Activated CD8-positive, alpha-beta memory T cell treated with anti-CD3 and anti-CD28 coated beads for 48 hours (primary cell): ENCODE data around the gene LILRB2.
"Not testable (repeated sequence)": the region's sequence is repeated elsewhere in the genome, so short reads cannot be mapped to it uniquely, and the experiment has no call there.

ENCODE experiments used
- DNase-seq, 3 experiments: peaks; one replicate each; pipeline ENCODE4 v3.0.0-alpha.2; 2020; ENCODE audit warnings: low read depth in 2 of 3, low spot score in 2 of 3

LILRB2 gene

DNA sequence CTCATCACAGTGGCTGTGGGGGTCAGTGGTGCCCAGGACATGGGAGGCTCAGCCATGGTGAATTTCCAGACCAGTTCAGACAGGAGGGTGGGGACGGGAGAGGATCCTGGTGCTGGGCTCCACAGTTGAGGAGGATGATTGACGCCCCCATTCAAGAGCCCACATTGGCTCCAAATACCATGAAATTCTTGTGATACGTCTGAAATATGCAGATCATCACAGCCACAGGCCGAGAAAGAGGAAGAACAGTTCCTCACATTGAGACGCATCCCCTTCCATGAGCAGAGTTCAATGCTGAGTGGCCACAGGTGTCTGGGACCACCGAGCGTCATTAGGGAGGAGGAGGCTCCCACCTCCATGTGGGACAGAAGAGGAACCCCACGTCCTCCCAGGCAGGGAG is 37.1 kb downstream of the LILRB2 start:
- DNase-seq, result not testable (repeated sequence)

GRCh38 chr19:54242646-54243045 is 38.3 kb downstream of the LILRB2 start, which contains the start of gene LILRA6:
TSS of gene LILRA6 (minus strand) at chr19:54242790.
- DNase-seq, result not testable (repeated sequence)

GRCh38 chr19:54242234-54242633 is 38.7 kb downstream of the LILRB2 start:
- DNase-seq, result not testable (repeated sequence)

GRCh38 chr19:54240372-54241336 is 40.3 kb downstream of the LILRB2 start:
- not testable (repeated sequence) for DNase-seq

DNA sequence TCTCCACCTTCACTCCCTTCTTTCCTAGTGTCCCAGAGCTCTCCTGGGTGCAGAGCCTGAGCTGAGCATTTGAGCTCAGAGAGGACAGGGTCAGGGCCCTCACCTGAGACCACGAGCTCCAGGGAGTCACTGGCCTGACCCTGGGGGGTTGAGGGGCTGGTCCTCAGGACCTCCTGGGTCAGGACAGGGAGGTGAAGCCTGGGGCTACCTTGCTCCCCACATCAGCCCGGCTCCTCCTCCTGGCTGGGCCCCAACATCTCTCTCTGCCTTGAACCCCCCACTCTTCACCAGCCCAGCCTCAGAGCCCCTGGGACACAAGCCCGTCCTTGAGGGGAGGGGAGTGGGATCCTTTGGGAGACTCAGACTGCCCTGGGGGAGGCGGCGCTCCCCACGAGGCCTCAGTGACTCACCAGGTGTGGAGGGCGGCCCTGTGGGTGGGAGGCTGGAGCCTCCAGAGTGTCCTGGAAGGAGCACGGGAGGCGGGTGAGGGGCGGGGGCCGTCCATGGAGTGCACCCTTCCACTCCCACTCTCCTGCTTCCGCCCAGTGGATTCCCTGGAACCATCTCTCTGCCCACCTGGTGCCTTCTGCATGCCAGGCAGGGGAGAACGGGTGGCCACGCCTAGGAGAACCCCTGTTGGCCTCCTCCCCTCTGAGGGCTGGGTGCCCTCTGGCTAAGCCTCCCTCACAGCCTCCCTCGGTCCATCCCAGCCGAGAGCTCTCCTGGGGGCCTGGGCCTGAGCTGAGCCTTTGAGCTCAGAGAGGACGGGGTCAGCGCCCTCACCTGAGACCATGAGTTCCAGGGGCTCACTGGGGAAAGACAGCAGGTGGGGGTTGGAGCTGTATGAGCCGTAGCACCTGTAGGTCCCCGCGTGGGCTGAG is 41.2 kb downstream of the LILRB2 start:
- DNase-seq, result not testable (repeated sequence)

- DNase-seq, result no peak
Measured at GRCh38 chr19:54233941-54234340, 47.0 kb downstream of the LILRB2 start.

DNA sequence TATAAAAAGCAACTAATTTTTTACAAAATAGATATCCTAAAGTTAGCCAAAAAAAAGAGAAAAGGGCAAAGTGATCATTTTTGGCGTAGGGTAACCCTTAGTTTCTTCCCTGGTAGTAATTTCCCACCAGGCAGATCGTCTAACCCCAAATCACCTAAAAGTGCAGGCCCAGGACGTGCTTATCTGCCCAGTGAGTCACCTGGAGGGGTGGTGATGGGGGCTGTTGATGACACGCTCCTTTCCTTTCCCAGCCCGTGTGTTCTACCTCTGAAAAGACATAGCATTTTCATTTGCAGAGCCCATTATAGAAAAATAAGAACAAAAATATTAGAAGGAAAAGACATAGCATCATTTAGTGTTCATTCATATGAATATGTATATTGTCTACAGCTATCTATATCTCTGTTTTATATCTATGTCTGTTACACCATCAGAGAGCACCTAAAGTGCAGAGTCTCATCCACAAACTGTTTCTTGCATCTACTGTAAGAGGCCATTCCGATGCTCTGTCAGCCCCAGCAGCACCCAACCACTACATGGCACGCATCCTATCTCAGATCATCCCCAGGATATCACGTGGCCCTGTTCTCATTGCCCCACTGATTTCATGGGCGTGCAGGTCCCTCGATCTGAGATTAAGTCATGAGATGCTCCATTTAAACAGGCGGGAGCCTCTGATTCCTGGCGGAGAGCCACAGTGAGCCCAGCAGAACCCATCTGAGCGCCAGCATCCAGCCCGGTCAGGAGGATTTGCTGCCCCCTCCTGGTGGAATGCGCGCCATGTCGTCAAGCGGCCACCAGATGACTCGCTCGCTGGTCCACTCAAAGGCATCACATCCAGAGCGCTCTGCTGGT is 49.6 kb downstream of the LILRB2 start:
- DNase-seq, result peak; percentile 52 to 88 (median 75)

- DNase-seq, result no peak
Measured at GRCh38 chr19:54230031-54230430, 50.9 kb downstream of the LILRB2 start.

GRCh38 chr19:54229146-54229545 is 51.8 kb downstream of the LILRB2 start:
- DNase-seq, result no peak

GRCh38 chr19:54224619-54225018 is 56.3 kb downstream of the LILRB2 start:
- DNase-seq, result not testable (repeated sequence)

- DNase-seq, result not testable (repeated sequence)
Measured at GRCh38 chr19:54223937-54224281, 57.0 kb downstream of the LILRB2 start.
